ENCODE data around the gene YOD1.

GRCh38 chr1:207027206-207027777 is 23.7 kb downstream of the YOD1 start:
- TF ChIP-seq EZH2 (IDR thresholded peaks at IDR 0.05; ENCODE audit: low read length, missing control alignments) (no peak), CTCF (conservative IDR thresholded peaks at IDR 0.05 in 1 of 2, IDR thresholded peaks at IDR 0.05 in 1 of 2; ENCODE audit: low read depth in 1 of 2, low read length in 2 of 2) (no peak)

All from fibroblast of lung (primary cell).